Measurements from ENCODE around the gene EFNA5.

DNA sequence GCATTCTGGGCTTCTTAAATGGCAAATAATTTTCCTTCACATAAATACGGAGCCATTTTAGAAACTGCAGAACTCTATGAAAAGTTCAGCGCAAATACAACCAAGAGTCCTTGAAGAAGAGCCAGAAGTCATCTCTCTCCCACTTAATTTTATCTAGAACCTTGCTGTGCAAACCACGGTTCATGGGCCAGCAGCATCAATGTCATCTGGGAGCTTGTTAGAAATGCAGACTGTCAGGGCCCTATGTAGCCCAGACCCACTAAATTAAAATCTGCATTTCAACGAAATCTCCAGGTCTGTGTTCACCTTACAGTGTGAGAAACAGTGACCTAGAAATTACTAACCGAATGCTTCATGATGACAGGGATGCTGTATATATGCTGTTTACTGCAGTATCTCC, 12.2 kb downstream of the EFNA5 start:
- TF ChIP-seq, protein P1, sequence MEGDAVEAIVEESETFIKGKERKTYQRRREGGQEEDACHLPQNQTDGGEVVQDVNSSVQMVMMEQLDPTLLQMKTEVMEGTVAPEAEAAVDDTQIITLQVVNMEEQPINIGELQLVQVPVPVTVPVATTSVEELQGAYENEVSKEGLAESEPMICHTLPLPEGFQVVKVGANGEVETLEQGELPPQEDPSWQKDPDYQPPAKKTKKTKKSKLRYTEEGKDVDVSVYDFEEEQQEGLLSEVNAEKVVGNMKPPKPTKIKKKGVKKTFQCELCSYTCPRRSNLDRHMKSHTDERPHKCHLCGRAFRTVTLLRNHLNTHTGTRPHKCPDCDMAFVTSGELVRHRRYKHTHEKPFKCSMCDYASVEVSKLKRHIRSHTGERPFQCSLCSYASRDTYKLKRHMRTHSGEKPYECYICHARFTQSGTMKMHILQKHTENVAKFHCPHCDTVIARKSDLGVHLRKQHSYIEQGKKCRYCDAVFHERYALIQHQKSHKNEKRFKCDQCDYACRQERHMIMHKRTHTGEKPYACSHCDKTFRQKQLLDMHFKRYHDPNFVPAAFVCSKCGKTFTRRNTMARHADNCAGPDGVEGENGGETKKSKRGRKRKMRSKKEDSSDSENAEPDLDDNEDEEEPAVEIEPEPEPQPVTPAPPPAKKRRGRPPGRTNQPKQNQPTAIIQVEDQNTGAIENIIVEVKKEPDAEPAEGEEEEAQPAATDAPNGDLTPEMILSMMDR (conservative IDR thresholded peaks at IDR 0.05; ENCODE audit: low read depth in 2 of 2) = no peak
- TF ChIP-seq NANOG (IDR thresholded peaks at IDR 0.05; ENCODE audit: borderline replicate concordance) (no peak), EZH2 (IDR thresholded peaks at IDR 0.05; ENCODE audit: low read depth, unreplicated experiment) (no peak), POLR2AphosphoS5 (IDR thresholded peaks at IDR 0.05; ENCODE audit: low read depth) (no peak), ZNF114 (CRISPR knock-in tag; IDR thresholded peaks at IDR 0.05) (no peak), EZH2phosphoT487 (IDR thresholded peaks at IDR 0.05; ENCODE audit: unreplicated experiment) (no peak), CREB1 (CRISPR knock-in tag; IDR thresholded peaks at IDR 0.05; ENCODE audit: low read depth) (no peak), JUNB (IDR thresholded peaks at IDR 0.05; ENCODE audit: unreplicated experiment) (no peak)
- TF ChIP-seq, protein P2, sequence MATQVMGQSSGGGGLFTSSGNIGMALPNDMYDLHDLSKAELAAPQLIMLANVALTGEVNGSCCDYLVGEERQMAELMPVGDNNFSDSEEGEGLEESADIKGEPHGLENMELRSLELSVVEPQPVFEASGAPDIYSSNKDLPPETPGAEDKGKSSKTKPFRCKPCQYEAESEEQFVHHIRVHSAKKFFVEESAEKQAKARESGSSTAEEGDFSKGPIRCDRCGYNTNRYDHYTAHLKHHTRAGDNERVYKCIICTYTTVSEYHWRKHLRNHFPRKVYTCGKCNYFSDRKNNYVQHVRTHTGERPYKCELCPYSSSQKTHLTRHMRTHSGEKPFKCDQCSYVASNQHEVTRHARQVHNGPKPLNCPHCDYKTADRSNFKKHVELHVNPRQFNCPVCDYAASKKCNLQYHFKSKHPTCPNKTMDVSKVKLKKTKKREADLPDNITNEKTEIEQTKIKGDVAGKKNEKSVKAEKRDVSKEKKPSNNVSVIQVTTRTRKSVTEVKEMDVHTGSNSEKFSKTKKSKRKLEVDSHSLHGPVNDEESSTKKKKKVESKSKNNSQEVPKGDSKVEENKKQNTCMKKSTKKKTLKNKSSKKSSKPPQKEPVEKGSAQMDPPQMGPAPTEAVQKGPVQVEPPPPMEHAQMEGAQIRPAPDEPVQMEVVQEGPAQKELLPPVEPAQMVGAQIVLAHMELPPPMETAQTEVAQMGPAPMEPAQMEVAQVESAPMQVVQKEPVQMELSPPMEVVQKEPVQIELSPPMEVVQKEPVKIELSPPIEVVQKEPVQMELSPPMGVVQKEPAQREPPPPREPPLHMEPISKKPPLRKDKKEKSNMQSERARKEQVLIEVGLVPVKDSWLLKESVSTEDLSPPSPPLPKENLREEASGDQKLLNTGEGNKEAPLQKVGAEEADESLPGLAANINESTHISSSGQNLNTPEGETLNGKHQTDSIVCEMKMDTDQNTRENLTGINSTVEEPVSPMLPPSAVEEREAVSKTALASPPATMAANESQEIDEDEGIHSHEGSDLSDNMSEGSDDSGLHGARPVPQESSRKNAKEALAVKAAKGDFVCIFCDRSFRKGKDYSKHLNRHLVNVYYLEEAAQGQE (IDR thresholded peaks at IDR 0.05; ENCODE audit: unreplicated experiment) = no peak
